ENCODE results near the gene BAZ1B.
"Not testable (repeated sequence)": the region's sequence is repeated elsewhere in the genome, so short reads cannot be mapped to it uniquely, and the experiment has no call there.

Gene BAZ1B, protein sequence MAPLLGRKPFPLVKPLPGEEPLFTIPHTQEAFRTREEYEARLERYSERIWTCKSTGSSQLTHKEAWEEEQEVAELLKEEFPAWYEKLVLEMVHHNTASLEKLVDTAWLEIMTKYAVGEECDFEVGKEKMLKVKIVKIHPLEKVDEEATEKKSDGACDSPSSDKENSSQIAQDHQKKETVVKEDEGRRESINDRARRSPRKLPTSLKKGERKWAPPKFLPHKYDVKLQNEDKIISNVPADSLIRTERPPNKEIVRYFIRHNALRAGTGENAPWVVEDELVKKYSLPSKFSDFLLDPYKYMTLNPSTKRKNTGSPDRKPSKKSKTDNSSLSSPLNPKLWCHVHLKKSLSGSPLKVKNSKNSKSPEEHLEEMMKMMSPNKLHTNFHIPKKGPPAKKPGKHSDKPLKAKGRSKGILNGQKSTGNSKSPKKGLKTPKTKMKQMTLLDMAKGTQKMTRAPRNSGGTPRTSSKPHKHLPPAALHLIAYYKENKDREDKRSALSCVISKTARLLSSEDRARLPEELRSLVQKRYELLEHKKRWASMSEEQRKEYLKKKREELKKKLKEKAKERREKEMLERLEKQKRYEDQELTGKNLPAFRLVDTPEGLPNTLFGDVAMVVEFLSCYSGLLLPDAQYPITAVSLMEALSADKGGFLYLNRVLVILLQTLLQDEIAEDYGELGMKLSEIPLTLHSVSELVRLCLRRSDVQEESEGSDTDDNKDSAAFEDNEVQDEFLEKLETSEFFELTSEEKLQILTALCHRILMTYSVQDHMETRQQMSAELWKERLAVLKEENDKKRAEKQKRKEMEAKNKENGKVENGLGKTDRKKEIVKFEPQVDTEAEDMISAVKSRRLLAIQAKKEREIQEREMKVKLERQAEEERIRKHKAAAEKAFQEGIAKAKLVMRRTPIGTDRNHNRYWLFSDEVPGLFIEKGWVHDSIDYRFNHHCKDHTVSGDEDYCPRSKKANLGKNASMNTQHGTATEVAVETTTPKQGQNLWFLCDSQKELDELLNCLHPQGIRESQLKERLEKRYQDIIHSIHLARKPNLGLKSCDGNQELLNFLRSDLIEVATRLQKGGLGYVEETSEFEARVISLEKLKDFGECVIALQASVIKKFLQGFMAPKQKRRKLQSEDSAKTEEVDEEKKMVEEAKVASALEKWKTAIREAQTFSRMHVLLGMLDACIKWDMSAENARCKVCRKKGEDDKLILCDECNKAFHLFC (N-terminal part only)

DNA sequence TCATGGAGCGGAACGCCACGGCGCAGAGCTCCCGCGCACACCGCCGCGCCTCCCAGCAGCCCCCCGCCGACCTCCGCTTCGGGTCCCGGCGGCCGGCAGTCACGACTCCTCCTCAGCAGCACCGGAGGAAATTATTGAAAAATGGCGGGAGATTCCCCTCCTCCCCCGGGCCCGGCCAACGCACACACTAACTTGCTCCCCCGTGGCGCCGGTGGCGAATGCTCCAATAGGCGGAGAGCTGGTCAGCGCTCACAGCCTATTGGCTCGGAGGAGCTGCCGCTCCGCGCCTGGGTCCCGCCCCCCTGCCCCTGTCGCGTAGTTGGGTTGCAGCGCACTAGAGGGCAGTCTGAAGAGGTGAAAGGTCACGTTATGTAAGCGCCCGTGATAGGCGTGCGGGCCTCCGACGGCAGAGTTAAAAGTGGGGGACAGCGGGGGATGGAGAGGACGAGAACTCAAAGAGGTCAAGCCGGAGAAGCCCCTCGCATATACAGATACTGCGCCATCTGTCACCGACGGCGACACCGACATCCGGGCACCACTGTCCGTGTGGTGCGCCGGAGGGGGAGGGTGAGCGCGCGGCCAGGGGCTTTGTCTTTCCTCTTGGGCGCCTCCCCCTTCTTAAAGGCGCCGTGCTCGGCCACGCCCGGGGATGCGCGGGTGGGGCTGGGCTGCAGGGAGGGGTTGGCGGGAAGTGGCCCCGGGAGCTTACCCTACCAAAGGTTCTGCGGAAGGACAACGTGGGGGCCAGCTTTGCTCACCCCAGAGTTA is at the start of gene BAZ1B:
TSS of gene BAZ1B (minus strand) at position 189 of the 768 bp plus-strand sequence. CDS start 360 bp downstream, outside the sequence.
- FAIRE-seq, result no peak

- no peak for FAIRE-seq
These were observed 48.9 kb upstream of the BAZ1B start for GRCh38 chr7:73570977-73571376.

DNA sequence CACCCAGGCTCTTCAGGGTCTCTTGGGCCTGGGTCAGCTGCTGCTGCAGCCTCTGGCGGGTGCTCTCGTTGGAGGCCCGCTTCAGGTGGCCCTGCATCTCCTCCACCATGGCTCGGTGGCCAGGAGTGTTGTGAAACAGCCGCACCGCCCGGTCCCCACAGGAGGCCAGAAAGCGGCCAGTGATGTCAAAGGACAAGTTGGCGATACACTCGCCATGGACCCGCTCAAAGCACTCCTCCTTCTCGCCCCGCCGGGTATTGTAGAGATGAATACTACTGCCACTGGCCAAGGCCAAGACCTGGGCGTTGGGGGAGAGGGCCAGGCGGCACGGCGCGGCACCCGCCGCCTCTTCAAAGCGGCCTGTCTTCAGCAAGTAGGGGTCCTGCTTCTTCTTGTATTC is 48.4 kb upstream of the BAZ1B start:
- no peak for FAIRE-seq

DNA sequence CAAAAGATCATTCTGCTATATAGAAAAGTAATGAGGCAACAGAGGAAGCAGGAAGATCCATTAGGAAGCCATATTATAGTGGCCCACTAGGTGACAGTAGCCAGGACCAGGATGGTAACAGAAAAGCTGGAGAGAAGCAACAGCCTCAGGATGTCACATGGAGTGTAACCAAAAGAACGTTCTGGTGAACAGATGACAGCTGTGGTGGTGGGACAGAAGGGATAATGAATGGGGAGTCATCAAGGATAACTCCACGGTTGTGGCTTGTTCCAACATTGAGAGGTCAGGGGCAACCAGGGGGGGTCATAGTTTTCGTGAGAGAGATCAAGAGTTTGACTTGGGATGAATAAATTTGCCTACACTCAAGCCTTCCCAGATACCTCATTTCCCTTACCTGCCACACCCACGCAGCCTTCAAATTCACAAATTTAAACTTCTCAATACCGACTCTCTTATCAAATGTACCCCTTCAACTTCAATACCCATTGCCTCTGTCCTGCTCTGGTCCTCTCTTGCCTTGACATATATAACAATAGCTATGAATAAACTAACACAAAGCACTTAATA is 47.0 kb upstream of the BAZ1B start:
- FAIRE-seq, result no peak

- FAIRE-seq, result no peak
These were observed 46.0 kb upstream of the BAZ1B start for GRCh38 chr7:73567846-73568685.

DNA sequence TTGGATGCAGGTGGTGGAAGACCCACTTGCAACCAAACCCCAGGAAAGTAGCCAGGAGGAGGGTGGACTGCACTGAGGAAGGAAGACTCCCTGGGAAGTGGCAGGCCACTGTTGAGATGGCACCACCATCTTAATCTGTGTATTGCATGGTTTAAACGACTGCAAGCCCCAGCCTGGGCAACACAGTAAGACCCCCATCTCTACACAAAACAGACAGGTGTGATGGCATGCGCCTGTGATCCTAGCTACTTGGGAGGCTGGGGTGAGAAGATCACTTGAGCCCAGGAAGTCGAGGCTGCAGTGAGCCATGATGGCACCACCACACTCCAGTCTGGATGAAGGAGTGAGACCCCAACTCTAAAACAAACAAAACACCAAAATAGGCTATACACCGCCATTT is 45.0 kb upstream of the BAZ1B start:
- FAIRE-seq, result no peak

DNA sequence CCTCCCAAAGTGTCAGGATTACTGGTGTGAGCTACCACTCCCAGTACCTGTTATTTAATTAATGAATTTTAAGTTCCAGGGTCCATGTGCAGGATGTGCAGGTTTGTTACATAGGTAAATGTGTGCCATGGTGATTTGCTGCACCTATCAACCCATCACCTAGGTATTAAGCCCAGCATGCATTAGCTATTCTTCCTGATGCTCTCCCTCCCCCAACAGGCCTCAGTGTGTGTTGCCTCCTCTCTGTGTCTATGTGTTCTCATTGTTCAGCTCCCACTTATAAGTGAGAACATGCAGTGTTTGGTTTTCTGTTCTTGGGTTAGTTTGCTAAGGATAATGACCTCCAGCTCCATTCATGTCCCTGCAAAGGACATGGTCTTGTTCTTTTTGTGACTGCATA is 44.3 kb upstream of the BAZ1B start:
- not testable (repeated sequence) for FAIRE-seq

- no peak for FAIRE-seq
These were observed 43.7 kb upstream of the BAZ1B start for GRCh38 chr7:73565675-73566340.

GRCh38 chr7:73560109-73560835 is 38.2 kb upstream of the BAZ1B start:
- no peak for FAIRE-seq

DNA sequence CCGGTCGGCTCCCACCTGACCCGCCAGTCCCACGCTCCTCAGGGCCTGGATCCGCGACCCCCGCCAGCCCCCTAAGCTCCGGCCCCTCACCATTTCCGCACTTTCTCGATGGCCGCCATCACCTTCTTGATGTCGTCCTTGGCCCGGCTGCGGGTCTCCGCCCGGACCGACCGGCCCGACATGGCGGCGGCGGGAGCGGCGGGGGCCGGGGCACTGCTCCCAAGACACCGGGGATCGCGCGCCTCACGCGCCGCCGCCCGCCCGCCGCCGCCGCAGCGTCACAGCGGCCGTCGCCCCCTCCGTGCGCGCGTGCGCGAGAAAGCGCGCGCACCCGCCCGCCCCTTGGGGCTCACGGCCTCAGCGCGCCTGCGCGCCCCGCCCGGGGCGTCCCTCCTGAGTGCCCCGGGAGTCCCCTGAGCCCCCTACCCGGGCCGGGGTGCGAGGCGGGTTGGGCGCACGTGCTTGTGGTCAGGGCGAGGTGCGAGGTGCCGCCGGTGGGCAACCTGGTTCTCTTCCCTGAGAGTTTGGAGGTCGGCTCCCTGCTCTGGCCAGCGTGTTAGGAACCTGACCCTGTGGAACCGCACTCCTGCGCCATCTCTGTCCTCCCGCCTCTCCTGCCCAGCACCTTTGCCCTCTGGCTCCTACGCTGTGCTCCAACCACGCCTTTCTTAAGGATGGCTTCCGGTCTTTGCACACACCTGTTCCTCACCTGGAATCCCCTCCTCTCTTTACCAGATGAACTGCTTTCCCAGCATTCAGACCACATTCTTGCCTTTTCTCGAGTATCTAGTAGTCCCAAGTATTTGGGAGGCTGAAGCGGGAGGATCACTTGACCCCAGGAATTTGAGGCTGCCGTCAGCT is 35.5 kb upstream of the BAZ1B start, which contains the start of gene BCL7B:
TSS of gene BCL7B (minus strand) at position 294 of the 861 bp plus-strand sequence. CDS start at position 182, 112 bp downstream.
- FAIRE-seq, result no peak

DNA sequence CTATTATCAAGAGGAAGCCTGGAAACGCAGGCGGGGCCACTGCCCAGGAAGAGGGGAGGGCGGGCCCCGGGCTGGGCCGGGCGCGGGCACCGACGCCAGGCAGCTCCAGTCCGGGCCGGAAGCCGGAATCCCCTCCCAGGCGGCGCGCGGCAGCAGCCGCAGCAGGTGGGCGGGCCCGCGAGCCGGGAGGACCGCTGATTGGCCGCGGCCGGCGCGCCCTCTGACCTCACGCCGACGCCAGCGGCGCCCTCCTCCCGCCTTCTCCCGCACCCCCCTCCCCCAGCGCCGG is 35.0 kb upstream of the BAZ1B start:
- no peak for FAIRE-seq

DNA sequence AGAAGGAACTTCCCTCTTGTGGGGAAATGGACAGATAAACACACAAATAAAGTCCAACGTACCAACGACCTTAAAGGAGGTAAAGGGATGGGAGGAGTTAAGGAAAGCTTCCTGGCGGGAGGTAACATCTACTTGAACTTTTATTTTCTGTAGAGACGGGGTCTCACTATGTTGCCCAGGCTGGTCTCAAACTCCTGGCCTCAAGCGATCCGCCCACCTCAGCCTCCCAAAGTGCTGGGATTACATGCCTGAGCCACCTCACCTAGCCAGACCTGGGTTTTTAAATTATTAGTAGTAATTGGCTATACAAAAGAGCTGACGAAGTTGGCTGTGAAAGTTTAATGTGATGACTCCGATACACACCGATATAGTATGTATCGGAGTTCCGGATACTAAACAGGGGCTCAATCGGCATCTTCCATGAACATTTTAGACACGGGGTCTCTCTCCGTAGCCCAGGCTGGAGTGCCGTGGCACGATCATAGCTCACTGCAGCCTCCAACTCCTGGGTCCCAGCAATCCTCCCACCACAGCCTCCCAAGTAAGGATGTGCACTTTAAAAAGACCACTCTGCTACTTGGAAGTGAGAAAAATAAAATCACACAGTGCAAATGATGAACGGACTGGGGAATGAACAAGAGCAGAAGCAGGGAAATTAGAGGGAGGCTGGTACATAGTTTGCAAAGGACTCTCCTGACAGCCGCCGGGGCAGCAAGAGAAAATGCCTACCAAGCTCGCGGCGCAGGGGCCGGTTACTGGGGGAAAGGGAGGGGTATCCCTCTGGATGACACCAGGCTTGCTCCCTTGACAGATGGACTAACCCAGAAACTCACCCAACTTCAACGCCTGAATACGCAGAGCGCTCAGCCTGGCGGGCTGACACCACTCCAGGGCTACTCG is 34.4 kb upstream of the BAZ1B start:
- FAIRE-seq, result no peak

GRCh38 chr7:73555411-73555982 is 33.4 kb upstream of the BAZ1B start:
- FAIRE-seq, result no peak

GRCh38 chr7:73550093-73550492 is 28.0 kb upstream of the BAZ1B start:
- FAIRE-seq, result not testable (repeated sequence)

DNA sequence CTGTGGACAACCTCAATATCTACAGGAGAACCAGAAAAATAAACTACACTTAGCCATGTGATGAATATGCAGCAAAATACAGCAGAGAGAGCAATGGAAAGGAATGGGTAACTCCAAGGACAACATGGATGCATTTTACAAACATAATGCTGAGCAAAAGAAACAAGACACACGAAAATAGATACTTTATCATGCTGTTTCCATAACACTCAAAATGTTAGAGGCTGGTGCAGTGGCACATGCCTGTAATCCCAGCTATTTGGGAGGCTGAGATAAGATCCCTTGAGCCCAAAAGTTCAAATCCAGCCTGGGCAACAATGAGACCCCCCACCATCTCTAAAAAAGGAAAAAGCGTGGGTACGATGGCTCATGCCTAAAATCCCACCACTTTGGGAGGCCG is 27.1 kb upstream of the BAZ1B start:
- FAIRE-seq, result no peak

- no peak for FAIRE-seq
These were observed 25.7 kb upstream of the BAZ1B start for GRCh38 chr7:73547841-73548240.

DNA sequence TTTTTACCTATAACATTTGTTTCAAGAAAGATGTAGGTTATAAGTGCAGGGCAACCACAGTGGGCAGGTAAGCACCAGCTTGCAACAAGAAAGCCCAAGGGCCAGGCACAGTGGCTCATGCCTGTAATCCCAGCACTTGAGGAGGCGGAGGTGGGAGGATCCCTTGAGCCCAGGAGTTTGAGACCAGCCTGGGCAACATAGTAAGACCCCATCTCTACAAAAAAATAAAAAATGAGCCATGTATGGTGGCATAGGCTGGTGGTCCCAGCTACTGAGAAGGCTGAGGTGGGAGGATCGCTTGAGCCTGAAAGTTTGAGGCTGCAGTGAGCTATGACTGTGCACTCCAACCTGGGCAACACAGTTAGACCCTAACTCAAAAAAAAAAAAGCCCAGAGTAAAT is 22.6 kb upstream of the BAZ1B start:
- no peak for FAIRE-seq
